GM21390 (cell line): ENCODE measurements around the gene ITGB3.
"Not testable (repeated sequence)": the region's sequence is repeated elsewhere in the genome, so short reads cannot be mapped to it uniquely, and the experiment has no call there.

Experiments used
- ATAC-seq: cut with Tn5 transposase; IDR thresholded peaks from one replicate; pipeline ENCODE4 v1.9.1; 2021; ENCODE audit not compliant: unreplicated experiment

The ITGB3 gene

DNA sequence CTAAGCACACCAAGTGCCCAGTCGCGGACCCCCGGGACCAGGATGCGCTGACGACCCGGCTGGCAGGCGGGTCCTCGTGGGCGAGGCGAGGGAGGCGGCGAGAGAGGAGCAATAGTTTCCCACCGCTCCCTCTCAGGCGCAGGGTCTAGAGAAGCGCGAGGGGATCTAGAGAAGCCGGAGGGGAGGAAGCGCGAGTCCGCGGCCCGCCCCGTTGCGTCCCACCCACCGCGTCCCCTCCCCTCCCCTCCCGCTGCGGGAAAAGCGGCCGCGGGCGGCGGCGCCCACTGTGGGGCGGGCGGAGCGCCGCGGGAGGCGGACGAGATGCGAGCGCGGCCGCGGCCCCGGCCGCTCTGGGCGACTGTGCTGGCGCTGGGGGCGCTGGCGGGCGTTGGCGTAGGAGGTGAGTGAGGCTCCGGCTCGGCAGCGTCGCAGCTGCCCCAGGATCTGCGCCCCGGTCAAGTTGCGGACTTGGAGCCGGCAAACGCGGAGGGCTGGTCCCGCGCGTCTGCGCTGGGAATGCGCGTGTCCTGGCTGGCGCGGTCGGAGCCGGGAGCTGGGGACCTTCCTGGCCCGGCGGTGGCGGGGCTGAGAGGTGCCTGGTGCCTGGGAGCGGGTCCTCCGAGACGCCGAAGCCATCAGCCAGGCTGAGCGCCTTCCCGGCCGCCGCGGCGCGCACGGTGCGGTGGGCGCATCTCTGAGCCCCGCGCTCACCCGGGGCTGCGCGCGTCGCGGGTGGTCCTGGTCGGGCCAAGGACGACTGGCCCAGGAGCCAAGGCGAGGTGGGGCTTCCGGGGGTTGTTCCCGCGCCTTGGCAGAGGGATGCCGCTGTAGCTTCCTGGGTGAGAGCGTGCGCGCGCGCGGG lies at the start of gene ITGB3:
ITGB3 (plus strand) TSS at position 287 of the 862 bp plus-strand sequence; CDS start at position 322, 35 bp downstream.
- ATAC-seq = peak; percentile 85

DNA sequence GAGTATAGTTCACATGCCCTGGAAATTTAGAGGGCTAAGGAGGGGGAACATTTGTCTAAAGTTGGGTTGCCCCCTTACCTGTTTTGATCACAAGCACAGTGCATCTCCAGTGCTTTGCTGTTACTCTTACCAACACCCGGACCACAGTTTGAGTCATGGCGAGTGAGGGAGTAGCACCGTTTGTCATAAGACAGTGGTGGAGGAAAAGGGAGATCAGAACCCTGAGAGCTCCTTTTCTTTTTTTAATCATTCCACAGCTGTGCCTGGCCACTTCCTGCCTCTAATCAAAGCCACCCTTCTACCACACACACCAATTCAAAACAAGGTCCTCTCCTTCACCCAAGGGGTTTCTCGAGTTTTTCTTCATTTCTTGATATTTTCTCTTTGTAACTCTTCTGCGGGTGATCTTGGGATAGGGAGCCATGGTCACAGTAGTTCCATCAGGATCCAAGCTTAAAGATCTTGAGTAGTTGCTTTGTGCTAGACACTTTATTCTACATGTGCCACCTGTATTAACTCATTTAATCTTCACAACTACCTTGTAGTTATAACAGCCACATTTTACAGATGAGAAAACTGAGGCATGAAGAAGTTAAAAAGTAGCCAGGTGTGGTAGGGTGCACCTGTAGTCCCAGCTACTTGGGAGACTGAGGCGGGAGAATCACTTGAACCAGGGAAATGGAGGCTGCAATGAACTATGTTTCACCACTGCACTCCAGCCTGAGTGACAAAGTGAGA lies 49.5 kb upstream of the ITGB3 start:
- no peak for ATAC-seq

DNA sequence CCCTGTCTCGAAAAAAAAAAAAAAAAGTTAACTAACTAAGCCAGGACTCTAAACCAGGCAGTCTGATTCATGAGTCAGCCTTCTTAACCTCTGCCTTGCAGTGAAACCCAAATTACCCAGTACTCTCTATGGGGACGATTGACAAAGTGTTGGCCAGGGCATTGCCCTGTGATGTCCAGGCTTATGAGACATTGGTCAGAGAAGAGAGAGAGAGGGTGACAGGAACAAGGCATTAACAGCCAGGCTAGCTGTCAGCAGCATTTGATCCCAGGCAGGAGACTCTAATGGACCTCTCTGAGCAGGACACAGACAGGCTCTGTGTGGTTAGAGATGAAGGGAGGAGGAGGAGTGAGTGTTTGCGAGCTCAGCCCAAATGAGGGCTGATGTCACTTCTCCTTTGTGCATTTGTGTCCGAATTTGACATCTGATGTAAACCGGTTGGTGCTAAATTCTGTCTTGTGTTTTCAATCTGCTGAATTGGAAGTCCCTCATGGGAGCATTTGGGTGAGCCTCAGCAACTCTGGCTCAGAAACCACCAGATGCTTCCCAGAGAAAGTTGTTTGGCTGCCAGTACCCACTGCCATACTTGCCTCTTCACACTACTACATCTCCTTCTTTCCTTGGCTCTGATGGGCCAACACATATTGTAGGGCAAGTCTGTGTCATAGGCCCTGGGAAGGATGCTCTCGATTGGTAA lies 48.8 kb upstream of the ITGB3 start:
- peak; percentile 58 for ATAC-seq

DNA sequence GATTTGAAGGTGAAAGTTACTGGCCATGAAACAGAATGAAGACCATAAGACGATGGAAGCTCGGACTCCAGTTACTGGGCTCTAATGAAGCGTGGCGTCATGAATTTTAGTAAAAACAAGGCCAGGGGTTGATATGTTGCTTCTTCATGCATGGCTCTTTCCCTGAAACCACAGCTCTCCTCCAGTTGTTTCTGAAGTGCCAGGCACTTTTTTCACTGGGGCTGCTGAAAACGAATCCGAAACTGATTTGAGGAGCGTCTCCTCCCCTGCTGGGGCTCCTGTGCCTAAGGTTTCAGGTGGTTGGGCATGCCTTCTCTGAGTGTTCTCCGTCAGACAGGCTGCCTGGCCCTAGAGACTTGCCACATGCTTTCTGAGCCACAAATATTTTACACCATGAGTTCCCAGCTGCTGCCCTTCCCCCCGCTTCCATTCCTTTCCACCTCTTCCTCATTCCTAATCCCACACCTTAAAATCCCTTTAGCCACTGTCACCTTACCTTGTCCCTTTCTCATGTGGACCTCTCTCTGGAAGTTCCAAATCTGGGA lies 48.1 kb upstream of the ITGB3 start:
- ATAC-seq = peak; percentile 48

DNA sequence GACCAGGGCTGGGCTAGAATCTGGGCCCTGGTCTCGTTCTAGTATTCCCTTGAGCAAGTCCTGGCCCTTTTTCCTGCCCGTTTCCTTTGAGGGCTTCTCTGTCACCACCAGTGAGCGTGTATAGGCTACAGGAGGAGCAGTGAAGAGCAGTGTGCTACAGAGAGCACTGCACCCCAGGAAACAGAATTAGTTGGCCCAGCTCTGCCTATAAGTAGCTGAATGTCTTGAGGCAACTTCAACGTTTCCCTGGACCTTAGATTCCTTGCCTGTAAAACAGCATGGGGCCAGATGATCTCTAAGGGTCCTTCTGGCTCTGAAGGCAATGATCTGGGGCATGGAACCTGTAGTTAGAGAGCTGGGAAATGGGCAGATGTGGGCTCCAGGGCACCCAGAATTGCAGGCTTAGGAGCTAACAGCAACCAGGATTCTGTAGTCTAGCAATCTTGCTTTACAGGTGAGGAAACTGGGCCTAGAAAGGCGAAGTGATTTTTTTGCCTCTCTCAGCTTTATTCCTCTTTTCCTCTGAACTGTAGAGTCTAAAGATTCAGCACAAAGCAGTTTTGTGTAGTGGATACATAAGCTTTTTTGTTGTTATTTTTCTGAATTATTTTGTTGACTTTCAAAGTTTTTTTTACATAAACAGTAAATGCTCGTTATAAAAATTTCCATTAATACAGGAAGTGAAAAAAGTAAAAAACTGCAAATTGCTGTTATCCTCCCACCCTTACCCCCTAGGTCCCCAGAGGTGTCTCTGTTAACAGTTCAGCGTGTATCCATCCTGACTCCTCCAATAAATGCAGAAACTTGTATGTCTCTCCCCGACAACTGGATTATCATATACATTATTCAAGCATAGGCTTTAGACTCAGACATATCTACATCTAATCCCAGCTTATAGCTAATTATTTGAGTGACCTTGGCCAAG lies 46.2 kb upstream of the ITGB3 start:
- no peak for ATAC-seq

DNA sequence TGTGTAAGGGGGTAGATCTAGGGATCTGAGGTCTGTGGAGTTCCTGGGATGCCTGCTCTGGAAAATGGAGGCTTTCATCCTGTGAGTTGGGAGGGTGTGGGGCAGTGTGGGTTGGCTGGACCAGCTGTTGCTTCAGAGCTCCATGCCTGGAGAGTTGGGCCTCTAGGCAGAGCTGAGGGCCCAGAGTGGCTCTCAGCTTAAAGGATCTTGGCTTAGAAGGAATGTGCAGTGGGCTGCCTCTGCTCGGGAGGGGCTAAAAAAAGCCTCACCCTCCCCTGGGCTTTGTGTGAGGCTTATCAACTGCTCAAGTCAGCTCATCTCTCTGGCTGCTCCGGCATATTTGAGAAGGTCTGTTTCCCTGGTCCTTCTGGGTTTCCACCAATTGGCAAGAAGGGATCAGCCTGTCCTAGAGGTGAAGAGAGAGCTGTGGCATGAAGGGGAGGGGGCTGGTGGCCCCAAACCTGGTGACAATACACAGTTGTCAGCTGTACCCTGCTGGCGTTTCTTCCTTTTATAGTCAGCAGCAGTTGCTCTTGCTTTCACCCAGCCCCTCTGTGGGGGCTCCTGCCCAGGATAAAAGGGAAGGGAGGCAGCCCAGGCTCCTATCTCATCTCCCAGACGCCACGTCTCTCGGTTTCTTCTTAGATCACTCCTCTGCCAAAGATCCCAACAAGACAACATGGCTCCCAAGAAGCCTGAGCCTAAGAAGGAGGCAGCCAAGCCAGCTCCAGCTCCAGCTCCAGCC lies 44.7 kb upstream of the ITGB3 start, which contains the start of gene MYL4:
MYL4 (plus strand) TSS at position 605 of the 745 bp plus-strand sequence; CDS start at position 680, 75 bp downstream.
- no peak for ATAC-seq

DNA sequence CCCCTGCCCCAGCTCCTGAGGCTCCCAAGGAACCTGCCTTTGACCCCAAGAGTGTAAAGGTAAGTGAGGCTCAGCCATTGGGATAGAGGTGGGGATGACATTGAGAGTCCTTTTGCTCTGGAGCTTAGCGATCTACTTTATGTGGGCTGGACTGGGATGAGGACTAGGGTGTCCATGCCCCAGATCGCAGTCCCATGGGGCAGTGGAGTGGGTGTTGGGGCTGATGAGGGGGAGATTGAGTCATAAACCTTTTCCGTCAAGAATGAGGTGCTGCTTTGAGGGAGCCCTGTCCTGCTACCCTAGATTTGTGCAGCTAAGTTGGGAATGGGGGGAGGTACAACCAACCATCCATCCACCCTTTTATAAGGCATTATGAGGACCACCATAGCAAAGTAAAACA lies 44.1 kb upstream of the ITGB3 start:
- no peak for ATAC-seq

DNA sequence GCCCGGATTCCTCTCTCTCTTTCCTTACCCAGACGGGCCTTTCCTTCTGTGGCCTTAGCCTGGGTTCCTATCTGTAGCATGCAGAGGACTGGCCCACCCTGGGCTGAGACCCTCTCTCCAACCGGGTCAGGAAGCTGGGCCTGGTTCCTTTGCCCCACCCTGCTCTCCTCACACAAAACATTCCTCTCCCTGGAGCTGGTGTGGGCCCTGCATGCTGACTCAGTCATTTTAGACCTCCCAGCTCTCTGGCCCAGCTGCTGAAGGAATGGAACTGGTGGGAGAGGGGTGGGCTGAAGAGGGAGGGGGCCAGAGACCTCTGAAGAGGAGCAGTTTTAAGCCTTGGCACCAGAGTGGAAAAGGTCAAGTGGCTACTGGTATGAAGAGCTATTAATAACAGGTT lies 43.5 kb upstream of the ITGB3 start:
- no peak for ATAC-seq

DNA sequence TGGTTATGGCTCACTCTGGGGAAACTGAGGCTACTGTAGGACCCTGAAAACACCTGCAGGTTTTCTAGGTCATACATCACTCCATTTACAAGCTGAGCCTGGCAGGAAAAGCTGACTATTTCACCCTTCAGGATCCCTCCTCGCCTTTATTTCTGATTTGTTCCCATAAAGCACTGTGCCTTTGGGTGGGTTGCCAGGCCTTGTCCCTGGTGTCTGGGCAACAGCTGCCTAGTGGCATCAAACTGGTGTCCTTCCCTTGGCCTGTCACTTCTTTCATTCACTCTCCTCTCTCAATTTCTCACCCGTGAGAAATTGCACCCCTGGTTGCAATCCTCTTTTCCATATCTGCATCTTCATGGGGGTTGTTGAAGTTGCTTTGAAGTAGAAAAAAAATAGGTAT lies 42.8 kb upstream of the ITGB3 start:
- ATAC-seq = no peak

DNA sequence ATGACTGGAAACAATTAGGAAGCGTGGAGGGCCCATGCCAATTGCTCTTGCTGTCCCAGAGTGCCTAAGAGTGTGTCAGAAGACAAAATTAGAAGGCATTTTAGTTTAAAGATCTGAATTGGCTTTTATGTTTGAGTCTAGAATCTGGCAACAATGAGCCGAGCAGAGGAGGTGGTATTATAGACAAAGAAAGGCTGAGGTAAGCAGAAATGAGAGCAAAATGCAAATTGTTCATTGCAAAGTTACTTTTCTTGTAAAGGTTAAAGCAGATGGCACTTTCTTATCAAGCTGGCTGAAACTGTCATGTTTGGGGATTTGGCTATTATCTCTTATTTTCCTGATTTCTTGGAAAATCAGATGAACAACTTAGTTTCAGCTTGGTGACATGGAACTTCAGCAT lies 41.2 kb upstream of the ITGB3 start:
- no peak for ATAC-seq

DNA sequence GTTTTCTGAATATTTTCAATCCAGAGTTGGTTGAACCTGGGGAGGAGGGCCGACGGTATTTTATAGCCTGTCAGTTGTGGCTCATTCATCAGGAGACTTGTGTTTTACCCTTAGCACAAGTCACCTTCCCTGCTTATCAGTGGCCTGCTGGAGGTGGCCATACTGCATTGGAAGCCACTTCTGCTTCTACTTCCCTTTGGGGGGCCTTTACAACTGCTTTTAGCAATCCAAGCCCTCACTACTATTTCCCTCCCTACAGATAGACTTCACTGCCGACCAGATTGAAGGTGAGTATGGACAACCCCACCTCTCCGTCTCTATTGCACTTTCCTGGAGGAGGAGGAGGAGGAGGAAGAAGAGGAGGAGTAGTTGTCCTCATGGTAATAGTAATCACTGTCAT lies 40.1 kb upstream of the ITGB3 start:
- ATAC-seq = no peak

DNA sequence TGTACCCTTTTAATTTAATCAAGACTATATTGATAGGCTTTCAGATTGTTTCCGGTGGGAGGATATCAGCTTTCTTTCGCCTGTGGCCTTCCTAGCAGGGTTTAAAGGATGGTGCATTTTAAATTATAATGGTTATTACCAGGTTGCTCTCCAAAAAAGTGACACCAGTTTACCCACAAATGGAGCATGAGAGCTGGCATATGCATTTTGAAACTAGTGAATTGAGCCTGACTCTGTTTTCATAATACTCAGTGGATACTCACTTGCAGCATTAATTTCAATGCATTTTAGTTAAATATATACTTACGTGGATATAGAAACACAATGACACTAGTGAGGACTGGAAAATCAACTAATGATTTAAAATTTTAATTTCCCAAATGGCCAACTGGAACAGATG lies 38.7 kb upstream of the ITGB3 start:
- ATAC-seq = no peak

DNA sequence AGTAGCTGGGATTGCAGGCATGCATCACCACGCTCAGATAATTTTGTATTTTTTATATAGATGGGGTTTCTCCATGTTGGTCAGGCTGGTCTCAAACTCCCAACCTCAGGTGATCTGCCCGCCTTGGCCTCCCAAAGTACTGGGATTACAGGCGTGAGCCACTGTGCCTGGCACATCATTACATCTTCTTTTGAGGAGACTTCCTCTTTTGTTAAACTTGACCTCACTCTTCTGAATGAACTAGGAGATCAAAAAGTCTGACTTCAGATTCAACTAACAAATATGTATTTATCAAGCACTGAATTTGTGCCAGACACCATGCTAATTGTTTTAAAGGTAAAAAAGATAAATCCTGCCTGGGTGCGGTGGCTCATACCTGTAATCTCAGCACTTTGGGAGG lies 36.8 kb upstream of the ITGB3 start:
- ATAC-seq = not testable (repeated sequence)

DNA sequence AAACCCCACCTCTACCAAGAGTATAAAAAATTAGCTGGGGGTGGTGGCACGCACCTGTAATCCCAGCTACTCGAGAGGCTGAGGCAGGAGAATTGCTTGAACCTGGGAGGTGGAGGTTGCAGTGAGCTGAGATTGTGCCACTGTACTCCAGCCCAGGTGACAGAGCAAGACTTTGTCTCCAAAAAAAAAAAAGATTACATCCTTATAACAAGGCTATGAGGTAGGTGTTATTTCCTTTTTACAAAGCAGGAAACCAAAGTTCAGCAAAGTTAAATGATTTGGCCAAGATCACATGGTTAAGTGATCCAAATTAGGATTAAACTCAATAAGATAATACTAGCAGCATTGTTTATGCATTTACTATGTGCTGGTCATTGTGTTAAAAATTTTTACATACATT lies 36.3 kb upstream of the ITGB3 start:
- not testable (repeated sequence) for ATAC-seq

DNA sequence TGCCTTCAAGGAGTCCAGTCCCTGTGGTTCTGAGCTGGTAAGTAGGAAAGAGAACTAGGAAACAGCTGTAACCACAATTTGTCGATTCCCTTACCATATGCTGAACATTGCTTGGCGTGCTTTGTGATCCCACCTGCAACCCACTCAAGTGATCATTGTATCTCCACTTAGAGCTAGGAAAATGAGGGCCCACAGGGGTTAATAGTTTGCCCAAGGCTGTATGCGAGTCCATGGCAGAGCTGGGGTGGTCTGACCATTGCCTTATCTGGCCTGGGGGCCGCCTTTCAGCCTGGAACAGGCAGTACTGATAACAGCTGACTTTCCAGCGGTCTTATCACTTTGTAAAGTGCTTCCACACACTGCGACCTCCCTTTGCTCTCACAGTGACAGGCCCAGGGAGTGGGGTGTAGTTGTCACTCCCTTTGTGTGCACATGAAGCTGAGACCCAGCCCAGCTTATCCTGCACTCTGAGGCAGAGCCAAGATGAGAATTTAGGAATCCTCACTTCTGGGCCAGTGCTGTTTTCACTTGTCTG lies 34.7 kb upstream of the ITGB3 start:
- no peak for ATAC-seq

DNA sequence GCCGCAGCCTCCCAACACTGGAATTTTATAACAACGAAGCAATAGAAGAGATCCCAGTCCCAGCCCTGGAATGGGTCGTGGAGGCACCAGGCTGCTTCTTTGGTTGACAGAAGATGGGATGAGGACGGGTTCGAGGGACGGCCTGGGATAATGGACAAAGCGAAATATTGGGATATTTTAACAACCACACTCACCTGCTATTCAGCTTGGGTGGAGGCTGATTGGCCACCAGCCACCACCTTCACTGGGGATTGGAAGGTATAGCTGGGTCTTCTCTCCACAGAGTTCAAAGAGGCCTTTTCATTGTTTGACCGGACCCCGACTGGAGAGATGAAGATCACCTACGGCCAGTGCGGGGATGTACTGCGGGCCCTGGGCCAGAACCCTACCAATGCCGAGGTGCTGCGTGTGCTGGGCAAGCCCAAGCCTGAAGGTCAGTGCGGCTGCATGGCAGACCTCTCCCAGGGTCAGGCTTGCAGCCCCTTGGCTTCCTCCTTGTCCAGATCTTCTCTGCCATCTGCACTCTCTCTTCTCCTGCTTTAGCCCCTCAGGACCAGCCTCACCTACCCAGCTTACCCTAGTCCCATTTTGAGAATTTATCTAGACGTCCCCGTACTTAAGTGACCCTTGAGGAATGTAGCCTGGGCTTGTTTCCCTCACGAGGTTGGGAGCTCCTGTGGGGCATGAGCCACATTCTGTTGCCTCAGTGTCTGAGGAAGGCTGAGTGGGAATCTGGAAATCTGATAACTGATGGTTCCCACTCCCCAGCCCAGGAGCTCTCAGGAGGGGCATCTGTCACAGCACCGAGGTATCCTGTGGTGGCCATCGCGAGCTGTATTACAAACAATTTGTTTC lies 33.8 kb upstream of the ITGB3 start:
- no peak for ATAC-seq

DNA sequence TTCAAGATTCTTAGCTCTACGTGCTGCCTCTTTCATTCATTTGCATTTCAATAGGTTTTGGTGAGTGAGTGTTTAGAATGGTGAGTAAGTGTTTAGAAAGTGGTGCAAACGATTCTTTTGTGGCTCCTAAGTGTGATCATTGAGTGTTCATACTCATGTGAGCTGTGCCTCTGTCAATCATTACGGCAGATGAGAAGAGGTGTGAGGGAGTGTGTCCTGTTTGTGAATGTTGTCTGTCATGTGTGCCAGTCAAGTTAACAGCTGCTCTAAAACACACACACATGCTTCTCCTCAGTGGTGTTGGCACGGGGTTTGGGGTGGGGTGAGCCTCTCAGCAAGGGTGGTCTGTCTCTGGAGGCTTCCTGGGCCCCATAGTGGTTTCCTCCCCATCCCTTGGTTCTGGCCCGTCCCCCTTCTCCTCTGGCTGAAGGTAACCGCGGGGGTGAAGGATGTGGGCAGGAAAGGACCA lies 33.1 kb upstream of the ITGB3 start:
- ATAC-seq = no peak

DNA sequence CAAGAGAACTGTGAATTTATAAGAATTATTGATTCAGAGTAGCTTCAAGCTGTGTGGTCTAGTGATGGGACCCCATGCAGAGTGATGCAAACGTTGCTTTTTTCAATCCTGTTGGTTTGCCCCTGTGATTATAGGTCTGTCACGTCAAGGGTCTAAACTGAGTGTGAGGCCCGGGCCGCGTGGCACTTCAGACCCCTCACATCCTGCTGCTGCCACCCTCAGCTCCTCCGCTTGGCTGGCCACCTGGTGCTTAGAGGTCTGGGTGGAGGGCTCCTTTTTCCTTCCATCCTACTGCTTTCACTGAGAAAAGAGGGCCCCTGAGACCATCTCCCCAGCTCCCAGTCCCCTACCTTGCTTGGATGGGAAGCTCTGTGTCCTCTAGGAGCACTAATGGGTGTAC lies 32.5 kb upstream of the ITGB3 start:
- no peak for ATAC-seq
